Measurements from ENCODE around the gene RABEP2. TPM values are rescaled to one million over a fixed set of nuclear protein-coding genes. Genes with fewer than 3 reads are reported as not detected.
"Not testable (repeated sequence)": the region's sequence is repeated elsewhere in the genome, so short reads cannot be mapped to it uniquely, and the experiment has no call there.

RABEP2 gene
- total RNA-seq, 1 experiment from 2014 or later, result 17.5 TPM

- Mint-ChIP-seq H3K27ac (peak overlapping the region; percentile 96 to 99 (median 99)), H3K9me3 (no peaks in the 10 kb centered on the region), H3K27me3 (ENCODE audit: low read depth) (no peaks in the 10 kb centered on the region; the same call in 1 of the 2 replicates), H3K4me3 (peak overlapping the region; percentile 89 to 94), H3K4me1 (peaks cover 6 to 9% of the 10 kb centered on the region in 2 experiments), H3K36me3 (ENCODE audit: insufficient read depth in 1 of 3, low read depth in 3 of 3) (peaks cover 3 to 7% (median 6%) of the 10 kb centered on the region in 3 experiments; a peak in 6 of 7 replicates)
- H3K23me2 ChIP-seq (ENCODE audit: insufficient read length, low read depth, low read length, poor library complexity, severe bottlenecking), result peaks cover 5% of the 10 kb centered on the region
- H3T11ph ChIP-seq (ENCODE audit: low read length), result no peak overlapping the region
- WGBS (ENCODE audit: extremely low coverage, insufficient read length, low lambda C conversion rate), result no CpG with 5 or more reads among the region's 17 CpGs
- H3K27ac ChIP-seq (ENCODE audit: insufficient read length, low read depth, low read length), result peak overlapping the region; percentile 31
- no peak overlapping the region for H2BK120ac ChIP-seq (ENCODE audit: low read depth, low read length, poor library complexity, severe bottlenecking)
- H3K4me2 ChIP-seq (ENCODE audit: insufficient read depth, insufficient read length, low read length), result peak overlapping the region; percentile 92
- no peak overlapping the region for H2BK15ac ChIP-seq (ENCODE audit: low read depth, low read length)
- no peaks in the 10 kb centered on the region for H3K4me1 ChIP-seq (ENCODE audit: insufficient read depth, low read length)
- DNase-seq, result peak; percentile 70
- no peak overlapping the region for H2BK20ac ChIP-seq (ENCODE audit: low read depth, low read length, poor library complexity, severe bottlenecking)
- no peak overlapping the region for H4K91ac ChIP-seq (ENCODE audit: insufficient read length, low read depth, low read length)
- H3K79me1 ChIP-seq (ENCODE audit: insufficient read depth, low read depth, low read length, poor library complexity, severe bottlenecking), result no peaks in the 10 kb centered on the region
- no peak overlapping the region for H2BK5ac ChIP-seq (ENCODE audit: insufficient read length, low read length)
- H4K5ac ChIP-seq (ENCODE audit: insufficient read length, low read depth, low read length), result no peak overlapping the region
- H3K79me2 ChIP-seq (ENCODE audit: insufficient read depth, low read length), result no peaks in the 10 kb centered on the region
- no peak overlapping the region for H3K23ac ChIP-seq (ENCODE audit: insufficient read length, low read depth, low read length)
- H4K20me1 ChIP-seq (ENCODE audit: control insufficient read depth, insufficient read depth, insufficient read length), result no peaks in the 10 kb centered on the region
- H2BK12ac ChIP-seq (ENCODE audit: insufficient read length, low read depth, low read length), result no peak overlapping the region
- peak; percentile 75 for TF ChIP-seq CTCF (conservative IDR thresholded peaks at IDR 0.05)
- H2AFZ ChIP-seq (ENCODE audit: low read length), result no peak overlapping the region
- no peak overlapping the region for H3K4ac ChIP-seq (ENCODE audit: low read depth, low read length)
- no peak overlapping the region for H2AK5ac ChIP-seq (ENCODE audit: insufficient read length, low read length)
- no peak overlapping the region for H4K8ac ChIP-seq (replicated peaks; ENCODE audit: insufficient read length, low read depth, low read length)
- H3K9me3 ChIP-seq (ENCODE audit: control insufficient read depth, low read depth, low read length), result no peaks in the 10 kb centered on the region
- H3K56ac ChIP-seq (ENCODE audit: insufficient read length, low read depth, low read length), result no peak overlapping the region
- H3K27me3 ChIP-seq (ENCODE audit: insufficient read depth, low read length), result no peaks in the 10 kb centered on the region
- H3K14ac ChIP-seq (ENCODE audit: insufficient read depth, low read length), result peak overlapping the region; percentile 82; the same call in 1 of the 2 replicates
- peak overlapping the region; percentile 71 for H3K9ac ChIP-seq (ENCODE audit: extremely low read depth, insufficient read length, low read length)
- peak overlapping the region; percentile 66 for H3K18ac ChIP-seq (ENCODE audit: insufficient read length, low read depth, low read length)
Observed at GRCh38 chr16:28974007-28974436, 49.0 kb upstream of the RABEP2 start.

GRCh38 chr16:28969696-28970095, 44.7 kb upstream of the RABEP2 start:
- H3T11ph ChIP-seq (ENCODE audit: low read length); H2BK5ac ChIP-seq (ENCODE audit: insufficient read length, low read length); H3K23ac ChIP-seq (ENCODE audit: insufficient read length, low read depth, low read length); H3K4ac ChIP-seq (ENCODE audit: low read depth, low read length); H3K23me2 ChIP-seq (ENCODE audit: insufficient read length, low read depth, low read length, poor library complexity, severe bottlenecking); H2AK5ac ChIP-seq (ENCODE audit: insufficient read length, low read length); H3K79me2 ChIP-seq (ENCODE audit: insufficient read depth, low read length); H3K4me1 Mint-ChIP-seq; H4K5ac ChIP-seq (ENCODE audit: insufficient read length, low read depth, low read length); H2BK15ac ChIP-seq (ENCODE audit: low read depth, low read length); H3K27me3 ChIP-seq (ENCODE audit: insufficient read depth, low read length); H4K8ac ChIP-seq (replicated peaks; ENCODE audit: insufficient read length, low read depth, low read length); H3K9ac ChIP-seq (ENCODE audit: extremely low read depth, insufficient read length, low read length); H3K27ac ChIP-seq (ENCODE audit: insufficient read length, low read depth, low read length); H2BK20ac ChIP-seq (ENCODE audit: low read depth, low read length, poor library complexity, severe bottlenecking); H2AFZ ChIP-seq (ENCODE audit: low read length); H3K9me3 Mint-ChIP-seq; H3K4me1 ChIP-seq (ENCODE audit: insufficient read depth, low read length); H2BK12ac ChIP-seq (ENCODE audit: insufficient read length, low read depth, low read length); H3K18ac ChIP-seq (ENCODE audit: insufficient read length, low read depth, low read length); H3K56ac ChIP-seq (ENCODE audit: insufficient read length, low read depth, low read length); H3K9me3 ChIP-seq (ENCODE audit: control insufficient read depth, low read depth, low read length); H3K27me3 Mint-ChIP-seq (ENCODE audit: low read depth); H3K14ac ChIP-seq (ENCODE audit: insufficient read depth, low read length); H3K4me2 ChIP-seq (ENCODE audit: insufficient read depth, insufficient read length, low read length); DNase-seq; H2BK120ac ChIP-seq (ENCODE audit: low read depth, low read length, poor library complexity, severe bottlenecking); H4K20me1 ChIP-seq (ENCODE audit: control insufficient read depth, insufficient read depth, insufficient read length); H3K4me3 Mint-ChIP-seq; H4K91ac ChIP-seq (ENCODE audit: insufficient read length, low read depth, low read length); H3K79me1 ChIP-seq (ENCODE audit: insufficient read depth, low read depth, low read length, poor library complexity, severe bottlenecking): not testable (repeated sequence)
- Mint-ChIP-seq H3K27ac (peak overlapping the region in 1 of 3 experiments; percentile 52; a peak in 2 of 7 replicates), H3K36me3 (ENCODE audit: insufficient read depth in 1 of 3, low read depth in 3 of 3) (peaks cover 2 to 13% (median 13%) of the 10 kb centered on the region in 3 experiments)
- no CpG with 5 or more reads among the region's 2 CpGs for WGBS (ENCODE audit: extremely low coverage, insufficient read length, low lambda C conversion rate)
